NCI-H748 (cell line): Measurements from ENCODE around the gene C1orf210.

ENCODE experiments used
- DNase-seq: peaks from one replicate; lab custom pipeline; 2025; ENCODE audit not compliant: unreplicated experiment; lab: John Stamatoyannopoulos, UW

The C1orf210 gene

DNA sequence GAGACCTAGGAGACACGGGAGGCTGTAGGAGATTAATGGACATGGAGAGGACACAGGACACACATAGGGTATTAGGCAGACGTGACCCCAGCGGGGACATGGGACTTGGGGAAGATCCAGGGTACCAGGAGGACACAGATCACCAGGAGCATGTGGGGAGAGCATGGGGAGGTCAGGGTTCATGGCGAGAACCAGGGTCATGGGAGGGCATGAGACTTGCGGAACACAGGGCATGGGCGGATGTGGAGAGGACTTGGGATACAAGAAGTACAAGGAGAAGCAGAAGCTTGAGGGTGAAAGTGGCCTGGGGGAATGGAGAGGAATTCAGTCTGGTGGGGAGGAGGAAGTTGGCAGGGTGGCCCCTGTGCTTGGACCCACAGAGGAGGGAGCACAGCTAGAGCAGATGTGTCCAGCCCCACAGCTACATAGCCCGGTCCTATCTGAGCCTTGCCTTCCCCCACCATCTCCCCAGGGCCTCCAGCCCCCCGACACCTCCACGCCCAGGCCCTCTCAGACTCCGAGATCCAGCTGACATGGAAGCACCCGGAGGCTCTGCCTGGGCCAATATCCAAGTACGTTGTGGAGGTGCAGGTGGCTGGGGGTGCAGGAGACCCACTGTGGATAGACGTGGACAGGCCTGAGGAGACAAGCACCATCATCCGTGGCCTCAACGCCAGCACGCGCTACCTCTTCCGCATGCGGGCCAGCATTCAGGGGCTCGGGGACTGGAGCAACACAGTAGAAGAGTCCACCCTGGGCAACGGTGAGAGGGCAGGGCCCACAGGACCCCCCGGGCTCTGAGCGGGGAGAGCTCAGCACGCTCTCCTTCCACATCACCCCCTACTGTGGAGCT is 27.5 kb upstream of the C1orf210 start:
- no peak for DNase-seq

DNA sequence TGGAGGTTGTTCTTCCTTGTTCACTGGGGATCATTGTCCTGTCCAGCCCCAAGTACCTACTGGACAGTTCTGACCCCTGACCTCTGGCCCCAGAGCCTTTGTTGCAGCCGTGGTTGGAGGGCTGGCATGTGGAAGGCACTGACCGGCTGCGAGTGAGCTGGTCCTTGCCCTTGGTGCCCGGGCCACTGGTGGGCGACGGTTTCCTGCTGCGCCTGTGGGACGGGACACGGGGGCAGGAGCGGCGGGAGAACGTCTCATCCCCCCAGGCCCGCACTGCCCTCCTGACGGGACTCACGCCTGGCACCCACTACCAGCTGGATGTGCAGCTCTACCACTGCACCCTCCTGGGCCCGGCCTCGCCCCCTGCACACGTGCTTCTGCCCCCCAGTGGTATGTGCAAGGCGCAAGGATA is 26.8 kb upstream of the C1orf210 start:
- DNase-seq = no peak

DNA sequence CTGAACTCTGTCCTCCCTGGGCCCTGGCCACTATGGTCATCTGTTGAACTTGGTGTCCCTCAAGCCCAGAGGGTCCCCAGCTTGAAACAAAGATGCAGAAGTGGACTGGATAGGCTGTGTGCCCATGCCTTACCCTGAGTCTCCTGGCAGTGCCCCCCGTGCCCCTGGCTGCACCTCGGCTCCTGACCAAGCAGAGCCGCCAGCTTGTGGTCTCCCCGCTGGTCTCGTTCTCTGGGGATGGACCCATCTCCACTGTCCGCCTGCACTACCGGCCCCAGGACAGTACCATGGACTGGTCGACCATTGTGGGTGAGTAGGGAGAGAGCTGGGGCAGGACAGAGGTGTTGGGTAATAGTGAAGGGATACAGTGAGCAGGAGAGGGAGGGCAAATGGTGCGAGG is 26.1 kb upstream of the C1orf210 start:
- DNase-seq = no peak

DNA sequence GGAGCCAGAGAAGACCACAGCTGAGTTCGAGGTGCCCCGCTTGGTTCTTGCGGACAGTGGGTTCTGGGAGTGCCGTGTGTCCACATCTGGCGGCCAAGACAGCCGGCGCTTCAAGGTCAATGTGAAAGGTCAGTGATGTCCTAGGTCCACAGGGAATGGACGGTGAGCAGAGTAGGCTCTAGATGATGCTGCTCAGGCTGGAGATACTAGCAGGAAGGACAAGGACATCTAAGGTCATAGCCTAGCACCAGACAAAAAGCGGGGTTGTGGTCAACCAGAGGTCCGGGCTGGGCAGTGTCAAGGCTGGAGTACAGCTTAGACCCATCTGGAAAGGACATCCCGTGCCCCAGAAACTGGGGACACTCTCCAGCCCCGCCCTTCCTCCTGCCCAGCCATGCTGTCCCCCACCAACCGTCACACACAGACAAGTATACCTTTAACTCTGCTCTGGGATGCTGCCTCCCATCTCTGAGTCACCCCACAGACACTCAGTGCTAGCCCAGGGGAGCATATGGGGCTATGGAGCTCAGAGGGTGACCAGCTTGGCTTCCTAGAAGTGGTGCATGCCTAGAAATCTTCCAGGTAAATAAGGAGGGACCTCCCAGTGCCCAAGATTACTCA is 24.1 kb upstream of the C1orf210 start:
- DNase-seq = no peak

DNA sequence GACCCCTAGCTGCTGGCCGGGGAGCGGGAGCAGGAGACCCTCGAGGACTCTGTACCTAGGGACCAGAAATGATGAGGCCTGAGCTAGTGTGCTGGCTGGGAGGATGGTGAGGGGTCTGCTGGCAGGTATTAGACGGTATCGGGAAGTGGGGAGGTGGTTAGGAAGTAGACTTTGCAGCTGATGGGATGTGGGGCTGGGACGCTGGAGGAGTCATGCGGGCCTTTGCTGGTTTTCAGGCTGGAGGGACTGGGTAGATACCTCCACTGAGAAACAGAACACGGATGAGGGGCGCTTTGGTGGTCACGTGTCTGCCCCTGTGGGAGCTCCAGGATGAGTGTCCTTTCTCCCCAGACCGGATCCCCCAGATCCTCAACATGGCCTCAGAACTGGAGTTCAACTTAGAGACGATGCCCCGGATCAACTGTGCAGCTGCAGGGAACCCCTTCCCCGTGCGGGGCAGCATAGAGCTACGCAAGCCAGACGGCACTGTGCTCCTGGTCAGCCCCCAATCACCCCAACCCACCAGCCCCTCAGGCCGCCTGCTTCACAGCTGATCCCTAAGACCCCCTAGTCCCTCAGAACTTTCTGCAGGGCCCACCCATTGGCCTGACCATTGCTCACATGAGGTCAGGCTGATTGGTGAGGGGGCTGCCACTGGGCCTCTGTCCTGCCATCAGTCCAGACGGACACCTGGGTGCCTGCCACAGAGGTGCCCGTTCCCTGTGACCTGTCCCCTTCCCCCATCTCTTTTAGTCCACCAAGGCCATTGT is 23.4 kb upstream of the C1orf210 start:
- no peak for DNase-seq

DNA sequence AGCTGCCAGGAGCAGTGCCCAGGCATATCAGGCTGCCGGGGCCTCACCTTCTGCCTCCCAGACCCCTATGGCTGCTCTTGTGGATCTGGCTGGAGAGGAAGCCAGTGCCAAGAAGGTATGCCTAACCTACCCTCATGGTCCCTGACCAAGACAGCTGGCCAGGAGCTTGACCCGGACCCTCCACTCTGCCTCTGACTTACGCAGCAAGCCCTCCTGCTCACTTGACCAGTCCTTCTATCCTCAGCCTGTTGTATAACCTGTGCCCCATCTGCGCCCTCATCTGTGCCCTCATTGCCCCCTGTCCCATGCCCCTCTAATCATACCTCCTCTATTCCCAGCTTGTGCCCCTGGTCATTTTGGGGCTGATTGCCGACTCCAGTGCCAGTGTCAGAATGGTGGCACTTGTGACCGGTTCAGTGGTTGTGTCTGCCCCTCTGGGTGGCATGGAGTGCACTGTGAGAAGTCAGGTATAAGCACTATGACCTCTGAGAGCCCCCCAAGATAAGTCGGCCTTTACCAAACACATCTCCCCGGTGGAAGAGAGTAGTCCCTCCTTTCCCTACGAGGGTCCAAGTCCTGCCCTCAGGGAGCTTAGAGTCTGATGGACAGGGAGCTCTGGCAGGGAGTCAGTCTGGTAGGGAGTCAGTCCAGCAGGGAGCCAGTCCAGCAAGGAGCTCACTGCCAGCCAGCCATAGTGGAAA is 22.2 kb upstream of the C1orf210 start:
- DNase-seq = no peak

DNA sequence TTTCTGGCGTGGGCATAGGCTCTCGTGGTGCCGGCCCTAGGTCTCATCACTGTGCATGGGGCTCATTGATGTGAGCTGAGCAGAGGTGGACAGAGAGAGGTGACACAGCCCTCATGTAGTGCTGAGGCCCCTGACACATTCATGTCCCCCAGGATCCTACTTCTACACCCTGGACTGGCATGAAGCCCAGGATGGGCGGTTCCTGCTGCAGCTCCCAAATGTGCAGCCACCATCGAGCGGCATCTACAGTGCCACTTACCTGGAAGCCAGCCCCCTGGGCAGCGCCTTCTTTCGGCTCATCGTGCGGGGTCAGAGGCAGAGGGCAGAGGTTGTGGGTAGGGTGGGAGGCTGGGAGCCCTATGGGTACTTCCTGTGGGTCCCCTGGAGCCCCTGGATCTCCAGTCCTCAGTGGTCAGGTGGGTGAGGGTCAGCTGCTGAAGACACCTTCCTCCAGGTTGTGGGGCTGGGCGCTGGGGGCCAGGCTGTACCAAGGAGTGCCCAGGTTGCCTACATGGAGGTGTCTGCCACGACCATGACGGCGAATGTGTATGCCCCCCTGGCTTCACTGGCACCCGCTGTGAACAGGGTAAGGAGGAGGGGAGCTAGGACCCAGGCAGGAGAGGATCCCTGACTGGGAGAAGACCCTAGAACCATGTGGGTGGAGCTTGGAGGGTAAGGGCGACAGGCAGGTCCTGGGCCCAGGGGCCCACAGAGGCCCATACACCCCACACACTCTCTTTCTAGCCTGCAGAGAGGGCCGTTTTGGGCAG is 21.5 kb upstream of the C1orf210 start:
- no peak for DNase-seq

DNA sequence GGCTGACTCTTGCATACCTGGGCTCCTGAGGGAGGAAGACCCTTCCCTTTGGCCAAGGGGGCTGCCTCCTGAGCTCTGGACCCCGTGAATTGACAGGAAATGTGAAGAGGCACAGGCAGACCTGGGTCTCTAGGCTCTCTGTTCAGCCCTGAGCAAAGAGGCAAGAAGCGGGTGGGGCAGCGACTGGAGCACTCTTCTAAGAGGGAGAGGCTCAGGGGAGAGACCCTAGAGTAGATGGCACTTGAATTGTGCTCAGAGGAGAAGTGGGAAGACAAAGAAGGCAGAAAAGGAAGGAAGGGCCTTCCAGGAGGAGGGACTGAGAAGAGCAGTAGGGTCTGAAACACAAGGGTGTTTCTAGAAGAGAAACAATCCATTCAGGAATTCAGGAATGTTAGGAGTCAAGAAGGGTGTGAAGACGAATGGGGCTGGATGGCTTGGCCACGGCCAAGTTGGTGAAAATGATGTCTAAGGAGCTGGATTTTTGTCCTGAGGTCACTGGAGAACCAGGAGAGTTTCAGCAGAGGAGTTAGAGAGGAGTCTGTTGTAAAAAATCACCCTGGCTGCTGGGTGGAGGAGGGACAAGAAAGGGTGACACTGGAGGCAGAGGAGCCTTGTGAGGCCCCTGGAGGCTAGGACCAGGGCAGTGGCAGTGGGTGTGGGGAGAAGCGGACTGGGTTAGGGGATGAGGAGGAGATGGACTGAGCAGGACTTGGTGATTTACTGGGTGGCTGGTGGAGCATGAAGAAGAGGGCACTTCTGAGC is 20.7 kb upstream of the C1orf210 start:
- no peak for DNase-seq

DNA sequence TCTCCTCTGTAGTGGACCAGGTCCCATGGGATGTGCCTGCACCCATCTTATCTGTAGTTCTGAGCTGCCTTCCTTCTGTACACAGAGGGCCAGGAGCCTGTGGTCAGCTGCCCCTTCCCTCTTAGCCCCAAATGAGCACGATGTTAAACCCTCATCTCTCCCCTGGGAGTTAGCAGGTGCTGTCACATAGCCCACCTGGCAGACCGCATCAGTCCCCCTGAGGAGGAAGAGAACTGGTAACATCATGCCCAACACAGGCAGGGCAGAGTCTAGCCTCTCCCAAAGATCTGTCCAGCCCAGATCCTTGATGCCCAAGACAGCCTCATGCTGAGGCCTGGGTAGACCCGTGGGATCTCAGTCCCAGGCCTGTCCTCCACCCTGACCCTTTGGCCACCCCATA is 20.1 kb upstream of the C1orf210 start:
- no peak for DNase-seq

DNA sequence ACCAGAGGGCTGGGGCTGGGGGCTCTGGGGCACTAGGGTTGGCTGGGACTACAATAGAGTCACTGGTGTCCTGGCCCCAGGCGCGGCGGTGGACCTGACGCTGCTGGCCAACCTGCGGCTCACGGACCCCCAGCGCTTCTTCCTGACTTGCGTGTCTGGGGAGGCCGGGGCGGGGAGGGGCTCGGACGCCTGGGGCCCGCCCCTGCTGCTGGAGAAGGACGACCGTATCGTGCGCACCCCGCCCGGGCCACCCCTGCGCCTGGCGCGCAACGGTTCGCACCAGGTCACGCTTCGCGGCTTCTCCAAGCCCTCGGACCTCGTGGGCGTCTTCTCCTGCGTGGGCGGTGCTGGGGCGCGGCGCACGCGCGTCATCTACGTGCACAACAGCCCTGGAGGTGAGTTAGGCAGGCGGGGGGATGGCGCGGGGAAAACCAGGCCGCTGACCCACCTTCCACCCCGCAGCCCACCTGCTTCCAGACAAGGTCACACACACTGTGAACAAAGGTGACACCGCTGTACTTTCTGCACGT is 19.5 kb upstream of the C1orf210 start:
- DNase-seq = no peak

DNA sequence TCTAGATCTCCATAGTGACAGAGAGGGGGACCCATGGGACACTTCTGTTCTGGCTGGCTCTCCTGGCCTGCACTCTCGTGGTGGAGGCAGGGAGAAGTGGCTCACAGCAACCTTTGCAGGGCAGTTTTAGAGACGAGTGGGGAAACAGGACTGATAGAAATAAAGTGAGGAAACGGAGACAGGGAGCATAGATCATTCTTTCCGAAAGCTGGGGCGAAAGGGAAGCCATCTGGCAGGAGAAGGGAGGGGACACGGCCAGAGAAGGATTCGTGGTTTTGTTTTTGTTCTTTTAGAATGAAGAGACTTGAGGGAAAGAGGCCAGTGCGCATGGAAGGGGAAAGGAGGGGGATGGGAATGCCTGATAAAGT is 18.9 kb upstream of the C1orf210 start:
- DNase-seq = no peak

DNA sequence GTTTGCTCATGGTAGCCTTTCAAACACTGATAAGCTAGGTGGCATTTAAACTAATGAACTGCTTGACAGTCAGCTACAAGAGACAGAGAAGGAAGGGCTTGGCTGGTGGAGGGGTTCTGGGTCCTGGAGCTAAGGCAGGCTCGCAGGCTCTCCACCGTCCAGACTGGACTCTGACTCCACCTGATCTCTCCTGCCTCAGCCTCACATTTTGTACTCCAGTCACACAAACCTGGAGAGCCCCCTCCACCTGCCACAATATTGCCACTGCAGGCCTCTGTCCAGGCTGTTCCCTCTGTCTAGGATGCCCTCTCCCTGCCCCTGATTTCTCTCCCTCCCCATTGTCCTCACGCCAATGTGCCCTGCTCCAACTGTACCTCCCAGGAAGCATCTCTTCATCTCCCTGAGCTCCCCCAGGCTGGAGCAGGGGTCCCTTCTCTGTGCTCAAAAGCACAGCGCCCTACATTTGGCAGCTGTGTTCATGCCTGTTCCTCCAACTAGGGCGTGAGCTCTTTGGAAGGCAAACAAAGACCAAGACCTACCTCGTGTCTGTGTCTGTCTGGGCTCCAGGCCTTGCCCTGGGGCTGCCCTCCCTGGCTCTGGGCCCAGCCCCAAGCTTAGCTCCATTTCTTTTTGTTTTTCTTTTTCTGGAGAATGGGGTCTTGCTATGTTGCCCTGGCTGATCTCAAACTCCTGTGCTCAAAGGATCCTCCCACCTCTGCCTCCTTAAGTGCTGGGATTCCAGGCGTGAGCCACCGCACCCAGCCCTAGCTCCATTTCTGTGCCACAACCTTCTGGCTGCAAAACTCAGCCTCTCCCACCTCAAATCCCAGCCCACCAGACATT is 18.3 kb upstream of the C1orf210 start:
- no peak for DNase-seq

DNA sequence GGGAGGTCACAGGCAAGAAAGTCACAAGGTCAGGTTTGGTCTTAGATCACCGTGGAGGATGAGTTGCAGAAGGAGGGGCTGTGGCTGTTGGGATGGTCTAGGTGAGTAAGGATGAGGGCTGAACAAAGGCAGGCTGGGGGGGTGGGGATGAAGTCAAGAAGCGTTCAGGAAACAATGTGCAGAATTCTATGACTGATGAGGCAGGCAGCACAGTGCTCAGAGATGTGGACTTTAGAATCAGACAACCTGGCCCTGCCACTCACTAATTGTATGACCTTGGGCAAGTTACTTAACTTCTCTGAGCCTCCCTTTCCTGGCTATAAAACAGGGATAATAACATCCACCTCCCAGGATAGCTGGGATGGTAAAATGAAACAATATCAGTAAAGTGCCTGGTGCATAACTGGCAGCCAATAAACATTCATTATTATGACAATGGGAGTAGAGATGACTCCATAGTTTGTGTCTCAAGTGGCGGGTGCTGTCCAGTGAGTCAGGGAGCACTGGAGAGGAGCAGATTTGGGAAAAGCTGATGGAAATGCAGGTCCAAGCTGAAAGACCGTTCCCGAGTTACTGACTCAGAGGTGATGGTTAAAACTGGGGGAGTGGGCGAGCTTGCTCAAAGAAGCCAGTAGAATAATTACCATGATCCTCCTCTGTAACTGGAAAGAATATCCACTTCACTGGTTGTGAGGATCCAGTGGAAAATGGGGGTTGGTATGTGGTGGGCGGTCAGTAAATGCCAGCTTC is 17.5 kb upstream of the C1orf210 start:
- DNase-seq = no peak

DNA sequence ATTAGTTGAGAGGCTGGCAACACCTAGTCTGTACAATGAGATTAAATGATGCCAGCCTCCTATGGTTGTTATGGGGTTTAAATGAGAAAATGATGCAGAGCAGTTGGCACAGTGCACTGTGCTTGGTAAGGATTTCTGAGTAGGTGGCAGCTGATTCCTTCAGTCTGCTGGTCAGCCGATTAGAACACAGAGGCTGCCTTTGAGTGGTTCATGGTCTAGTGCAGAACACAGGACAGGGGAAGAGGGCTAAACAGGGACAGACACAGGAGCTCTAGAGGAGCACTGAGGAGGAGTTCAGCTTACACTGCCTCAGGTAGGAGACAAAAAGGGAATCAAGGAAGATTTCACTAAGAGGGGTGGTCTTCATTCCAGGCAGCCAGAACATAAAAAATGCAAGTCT is 16.8 kb upstream of the C1orf210 start:
- DNase-seq = no peak

DNA sequence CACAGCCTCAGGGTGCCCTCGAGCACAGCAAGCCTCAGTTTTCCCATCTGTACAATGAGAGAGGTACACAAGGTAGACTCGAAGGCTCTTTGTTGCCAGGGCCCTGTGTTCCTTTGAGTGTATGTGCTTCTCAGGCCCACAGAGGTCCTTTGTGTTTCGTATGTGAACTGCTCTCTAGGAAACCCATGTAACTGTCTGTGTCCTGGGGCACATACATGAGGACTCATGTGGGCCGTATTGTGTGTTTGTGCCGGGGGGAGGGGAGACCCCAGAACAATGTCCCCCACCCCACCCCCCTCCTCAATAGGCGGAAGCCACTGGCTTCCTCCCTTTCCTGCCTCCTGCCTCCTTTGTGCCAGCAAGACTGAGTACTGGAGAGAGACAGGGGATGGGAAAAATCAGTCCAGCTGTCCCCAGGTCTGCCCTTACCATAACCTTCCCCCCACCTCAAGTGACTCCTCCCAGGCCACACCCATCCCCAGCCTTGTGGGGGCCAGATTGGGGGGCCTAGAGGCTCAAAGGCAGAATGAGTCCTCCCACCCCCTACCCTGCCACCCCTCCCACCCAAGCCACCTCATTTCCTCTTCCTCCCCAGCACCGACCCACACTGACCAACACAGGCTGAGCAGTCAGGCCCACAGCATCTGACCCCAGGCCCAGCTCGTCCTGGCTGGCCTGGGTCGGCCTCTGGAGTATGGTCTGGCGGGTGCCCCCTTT is 15.2 kb upstream of the C1orf210 start, which contains the start of gene TIE1:
Gene TIE1 (plus strand): TSS at position 605 of the 717 bp plus-strand sequence. CDS start 90 bp downstream, at position 695.
- no peak for DNase-seq

DNA sequence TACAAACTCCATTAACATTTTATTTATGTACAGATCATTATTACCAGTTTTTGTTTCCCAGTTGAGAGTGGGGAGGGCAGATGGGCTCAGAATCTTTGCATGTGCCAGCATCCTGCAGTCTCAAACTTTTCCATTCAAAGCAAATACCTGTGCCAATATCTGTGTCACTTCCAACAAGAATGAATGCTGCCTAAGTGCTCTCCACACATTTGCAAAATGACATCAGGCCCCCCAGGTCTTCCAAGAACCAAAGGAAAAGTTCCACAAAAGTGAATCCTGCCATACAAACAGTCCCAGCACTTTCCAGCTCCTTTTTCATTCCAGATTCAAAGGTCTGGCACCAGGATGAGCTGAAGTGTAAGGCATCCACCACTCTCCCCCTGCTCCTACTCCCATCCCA is 13.7 kb upstream of the C1orf210 start:
- DNase-seq = no peak

DNA sequence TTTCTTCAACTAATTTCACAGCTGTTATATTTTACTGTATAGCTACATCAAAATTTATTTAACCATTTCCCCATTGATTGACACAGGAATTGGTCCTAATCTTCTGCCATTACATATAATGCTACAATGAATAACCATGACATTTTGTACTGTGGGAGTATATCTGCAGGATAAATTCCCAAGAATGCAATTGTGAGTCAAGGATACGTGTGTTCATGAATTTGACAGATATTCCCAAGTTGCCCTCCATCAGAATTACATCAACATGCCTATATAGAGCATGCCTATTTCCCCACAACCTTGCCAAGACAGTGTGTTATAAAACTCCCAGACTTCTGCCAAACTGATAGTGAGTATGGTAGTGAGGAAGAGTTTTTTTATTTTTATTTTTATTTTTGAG is 12.7 kb upstream of the C1orf210 start:
- DNase-seq = no peak
